Activated CD4-positive, alpha-beta T cell treated with anti-CD3 and anti-CD28 coated beads, Interleukin-2, amount 50 U/mL, for 24 hours (primary cell): ENCODE measurements around the gene UGT1A5.

Experiments
- DNase-seq, 2 donors: peaks; one replicate each; pipeline ENCODE4 v3.0.0-alpha.2; 2020; ENCODE audit warnings: low read depth in 1 of 2, low spot score in 1 of 2

The UGT1A5 gene

GRCh38 chr2:233807966-233808935 is 95.5 kb downstream of the UGT1A5 start:
- no peak for DNase-seq

GRCh38 chr2:233810385-233810784 is 97.7 kb downstream of the UGT1A5 start:
- no peak for DNase-seq

DNA sequence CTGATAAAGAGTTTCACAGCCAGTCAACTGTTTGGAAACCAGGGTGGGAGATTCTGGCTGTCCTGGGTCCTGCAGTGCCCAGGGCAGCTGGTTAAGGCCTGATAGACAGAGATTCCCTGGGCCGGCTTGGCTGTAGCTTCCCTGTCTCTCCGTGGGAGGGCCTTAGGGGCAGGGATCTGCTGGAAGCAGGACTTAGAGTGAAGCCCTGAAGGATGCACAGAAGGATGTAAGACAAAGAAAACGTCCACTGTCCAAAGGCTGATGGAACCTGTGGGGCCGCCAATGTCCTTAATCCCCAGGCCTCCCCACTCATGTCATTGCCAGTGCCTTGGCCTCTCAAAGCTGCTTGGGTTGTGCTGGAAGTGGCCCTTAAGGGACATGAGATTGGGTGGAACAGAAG is 98.4 kb downstream of the UGT1A5 start:
- DNase-seq, result no peak

DNA sequence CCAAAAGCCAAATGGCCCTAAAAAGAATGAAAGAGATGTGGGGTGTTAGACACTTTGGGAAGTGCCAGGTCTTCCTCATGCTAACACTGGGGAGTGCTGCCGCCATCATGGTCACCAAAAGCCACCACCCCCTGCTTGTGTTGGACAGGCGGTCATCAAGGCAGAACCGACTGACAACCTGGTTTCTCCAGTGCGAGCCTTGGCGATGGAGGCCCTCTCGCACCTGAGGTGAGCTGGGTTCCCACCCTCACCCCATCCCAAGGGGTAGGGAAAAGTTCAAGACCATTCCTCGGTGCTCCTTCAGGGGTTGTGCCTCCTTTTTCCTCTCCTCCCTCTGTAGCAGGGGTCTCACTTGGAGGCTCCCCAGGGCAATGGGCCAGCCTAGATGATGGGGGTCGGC is 99.0 kb downstream of the UGT1A5 start:
- DNase-seq, result no peak

- no peak for DNase-seq
Measured at GRCh38 chr2:233813236-233814055, 100.7 kb downstream of the UGT1A5 start.

DNA sequence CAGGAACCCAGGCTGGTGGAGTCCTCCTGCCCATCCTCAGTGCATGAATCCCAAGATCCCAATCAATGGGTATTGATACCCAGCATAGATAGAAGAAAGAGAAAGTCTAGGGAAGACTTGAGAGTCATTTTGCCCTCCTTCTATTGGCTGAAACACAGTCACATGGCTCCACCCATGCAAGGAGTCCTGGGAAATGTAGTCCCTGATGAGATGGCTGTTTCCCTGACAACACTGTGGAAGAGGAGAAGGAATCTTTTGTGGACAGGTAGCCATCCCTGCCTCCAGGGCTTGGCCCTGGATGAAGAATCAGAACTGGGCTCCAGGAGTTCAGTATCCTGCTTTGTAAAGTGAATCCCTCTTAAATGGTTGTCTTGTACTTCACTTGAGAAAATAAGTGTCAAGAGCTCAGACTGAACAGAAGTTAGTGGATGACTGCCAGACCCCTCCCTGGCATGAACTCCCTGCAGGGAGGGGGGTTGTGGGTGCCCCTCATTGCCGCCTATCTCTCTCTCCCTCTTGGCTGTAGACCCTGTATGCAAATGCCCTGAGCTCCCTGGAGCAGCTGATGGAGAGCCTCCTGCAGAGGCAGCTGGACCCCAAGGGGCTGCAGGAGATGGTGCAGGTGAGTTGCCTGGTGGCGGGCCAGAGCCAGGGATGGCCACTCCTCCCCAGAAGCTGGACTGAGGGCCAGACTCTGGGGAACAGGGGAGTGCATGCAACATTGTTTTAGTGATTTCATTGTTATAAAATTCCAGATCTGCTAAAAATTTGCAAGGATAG is 101.5 kb downstream of the UGT1A5 start:
- DNase-seq, result no peak

DNA sequence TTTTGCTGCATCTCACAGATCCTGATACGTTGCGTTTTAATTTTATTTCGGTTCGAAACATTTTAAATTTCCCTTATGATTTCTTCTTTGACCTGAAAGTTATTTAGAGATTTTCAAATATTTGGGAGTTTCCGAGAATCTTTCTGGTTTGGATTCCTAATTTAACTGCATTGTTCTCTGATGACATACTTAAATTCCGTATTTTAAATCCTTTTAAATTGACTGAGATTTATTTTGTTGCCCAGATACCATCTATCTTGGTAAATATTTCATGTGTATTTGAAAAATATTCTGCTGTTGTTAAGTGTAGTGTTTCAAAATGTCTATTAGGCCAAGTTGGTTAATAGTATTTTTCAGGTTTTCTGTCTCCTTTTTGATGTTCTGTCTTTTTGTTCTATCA is 103.2 kb downstream of the UGT1A5 start:
- DNase-seq, result no peak

DNA sequence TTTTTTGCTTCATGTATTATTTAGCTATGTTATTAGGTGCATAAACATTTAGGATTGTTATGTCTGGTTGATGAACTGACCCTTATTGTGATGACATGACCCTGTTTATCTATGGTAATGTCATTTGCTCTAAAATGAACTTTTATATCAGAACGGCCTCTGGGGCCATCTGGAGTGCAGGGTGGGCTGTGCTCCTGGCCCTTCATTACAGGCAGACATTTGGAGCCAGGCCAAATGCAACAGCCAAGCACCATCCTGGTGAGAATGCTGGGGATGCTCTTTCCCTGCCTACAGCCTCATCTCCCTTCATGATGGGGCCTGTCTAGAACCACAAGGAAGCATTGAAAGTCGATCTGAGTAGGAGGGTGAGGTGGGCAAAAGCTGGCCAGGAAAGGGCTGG is 103.6 kb downstream of the UGT1A5 start:
- DNase-seq, result no peak

GRCh38 chr2:233816771-233817170 is 104.1 kb downstream of the UGT1A5 start:
- no peak for DNase-seq

- DNase-seq, result no peak
Measured at GRCh38 chr2:233817361-233817911, 104.7 kb downstream of the UGT1A5 start.

DNA sequence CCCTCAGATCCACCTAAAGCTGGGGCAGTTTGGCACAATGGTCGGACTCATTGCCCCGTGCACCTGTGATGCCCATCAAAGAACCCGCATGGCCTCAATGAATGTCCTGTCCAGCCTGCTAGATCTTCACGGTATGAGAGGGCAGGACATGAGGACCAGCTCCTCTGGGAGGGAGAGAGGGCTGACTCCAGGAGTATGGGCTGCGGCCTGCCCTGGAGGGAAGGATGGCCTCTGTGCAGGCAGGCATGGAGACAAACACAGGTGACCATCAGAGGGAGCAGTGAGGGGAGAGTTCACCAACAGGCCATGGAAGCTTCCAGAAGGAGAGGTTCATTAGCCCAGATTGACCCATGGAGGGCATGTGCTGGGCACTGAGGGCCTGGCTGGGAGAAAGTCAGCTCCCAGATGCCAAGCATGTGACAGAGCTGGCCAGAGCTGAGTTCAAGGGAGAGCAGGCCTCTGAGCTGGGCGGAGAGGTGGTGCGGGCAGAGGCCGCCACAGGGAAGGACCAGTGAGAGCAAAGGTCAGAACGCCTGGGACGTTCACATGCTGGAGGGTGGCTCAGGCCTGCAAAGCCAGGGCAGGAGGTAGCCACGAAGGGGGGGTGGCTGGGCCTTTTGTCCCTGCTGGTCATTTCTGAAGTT is 105.4 kb downstream of the UGT1A5 start:
- no peak for DNase-seq

GRCh38 chr2:233818639-233819621 is 106.2 kb downstream of the UGT1A5 start:
- DNase-seq, result no peak

DNA sequence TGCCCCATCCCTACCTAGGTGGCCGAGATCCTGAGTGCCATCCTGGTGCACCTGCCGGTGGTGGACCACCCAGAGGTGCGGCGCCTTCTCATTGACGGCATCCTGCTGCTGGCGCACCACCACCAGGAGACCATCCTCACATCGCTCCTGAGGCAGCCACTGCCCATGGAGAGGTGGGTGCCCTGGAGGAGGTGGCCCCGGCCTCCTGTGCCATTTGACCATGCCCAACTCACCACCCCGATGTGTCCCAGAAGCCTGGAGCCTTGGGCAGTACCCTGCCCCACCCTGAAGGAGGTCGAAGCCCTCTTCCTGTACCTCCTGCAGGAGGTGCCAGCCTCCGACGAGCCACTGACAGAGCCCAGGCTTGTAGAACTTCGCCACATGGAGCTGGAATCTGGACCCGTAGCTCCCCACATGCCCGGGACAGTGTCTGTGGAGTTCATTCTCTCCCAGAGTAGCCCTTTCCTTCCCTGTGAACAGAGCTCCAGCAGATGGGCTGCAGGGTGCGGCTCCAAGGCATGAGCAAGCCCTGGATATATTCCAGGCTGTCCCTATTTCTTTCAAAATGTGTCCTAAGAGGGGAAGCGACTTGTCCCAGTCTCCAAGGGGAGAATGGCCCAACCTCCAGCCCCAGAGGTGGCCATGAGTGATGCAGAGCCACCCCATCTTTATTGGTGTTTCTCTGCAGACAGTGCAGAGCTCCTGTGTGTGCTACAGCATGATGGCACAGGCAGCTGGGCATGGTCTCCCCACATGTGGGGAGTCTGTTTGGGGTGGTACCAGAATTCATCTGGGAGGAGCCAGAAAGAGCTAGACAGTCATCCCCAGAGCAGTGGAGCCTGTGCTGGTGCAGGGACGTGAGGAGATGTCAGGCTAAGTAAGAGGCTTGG is 107.4 kb downstream of the UGT1A5 start:
- DNase-seq, result no peak

- no peak for DNase-seq
Measured at GRCh38 chr2:233820774-233821105, 108.0 kb downstream of the UGT1A5 start.

GRCh38 chr2:233821196-233821595 is 108.5 kb downstream of the UGT1A5 start:
- no peak for DNase-seq

- DNase-seq, result no peak
Measured at GRCh38 chr2:233821709-233822100, 109.0 kb downstream of the UGT1A5 start.

- no peak for DNase-seq
Measured at GRCh38 chr2:233822101-233822771, 109.5 kb downstream of the UGT1A5 start.
